ENCODE results near the gene GRIP1.

GRIP1 gene

GRCh38 chr12:66548338-66549049 is 130.4 kb downstream of the GRIP1 start:
- no peak for TF ChIP-seq ZBTB7A (IDR thresholded peaks at IDR 0.05; ENCODE audit: low read depth)

GRCh38 chr12:66541426-66541825 is 137.4 kb downstream of the GRIP1 start:
- no peak for TF ChIP-seq NFIC (IDR thresholded peaks at IDR 0.05)
- no peak for TF ChIP-seq MAX (IDR thresholded peaks at IDR 0.05)
- TF ChIP-seq TAF1 (IDR thresholded peaks at IDR 0.05; ENCODE audit: low read depth) = no peak
- no peak for TF ChIP-seq YY1 (IDR thresholded peaks at IDR 0.05; ENCODE audit: low read depth)
- no peak for TF ChIP-seq USF1 (IDR thresholded peaks at IDR 0.05)
- no peak for TF ChIP-seq EP300 (IDR thresholded peaks at IDR 0.05; ENCODE audit: borderline replicate concordance)
- TF ChIP-seq ZBTB7A (IDR thresholded peaks at IDR 0.05; ENCODE audit: low read depth) = no peak
- no peak for TF ChIP-seq TCF12 (IDR thresholded peaks at IDR 0.05; ENCODE audit: low read depth)
- TF ChIP-seq RAD21 (IDR thresholded peaks at IDR 0.05; ENCODE audit: low read depth) = no peak
- TF ChIP-seq EGR1 (IDR thresholded peaks at IDR 0.05) = no peak
- no peak for TF ChIP-seq REST (IDR thresholded peaks at IDR 0.05; ENCODE audit: low read depth)
- TF ChIP-seq FOXM1 (IDR thresholded peaks at IDR 0.05; ENCODE audit: borderline replicate concordance, low read depth) = no peak
- TF ChIP-seq CREB1 (IDR thresholded peaks at IDR 0.05; ENCODE audit: low read depth) = no peak
- TF ChIP-seq CEBPB (IDR thresholded peaks at IDR 0.05) = no peak
- TF ChIP-seq TEAD4 (IDR thresholded peaks at IDR 0.05) = no peak

- TF ChIP-seq USF1 (IDR thresholded peaks at IDR 0.05) (no peak), RAD21 (IDR thresholded peaks at IDR 0.05; ENCODE audit: low read depth) (no peak), EGR1 (IDR thresholded peaks at IDR 0.05) (no peak), EP300 (IDR thresholded peaks at IDR 0.05; ENCODE audit: borderline replicate concordance) (no peak), NFIC (IDR thresholded peaks at IDR 0.05) (no peak), CREB1 (IDR thresholded peaks at IDR 0.05; ENCODE audit: low read depth) (no peak), TAF1 (IDR thresholded peaks at IDR 0.05; ENCODE audit: low read depth) (no peak), TEAD4 (IDR thresholded peaks at IDR 0.05) (no peak), CEBPB (IDR thresholded peaks at IDR 0.05) (no peak), REST (IDR thresholded peaks at IDR 0.05; ENCODE audit: low read depth) (no peak), TCF12 (IDR thresholded peaks at IDR 0.05; ENCODE audit: low read depth) (no peak), YY1 (IDR thresholded peaks at IDR 0.05; ENCODE audit: low read depth) (no peak), MAX (IDR thresholded peaks at IDR 0.05) (no peak), FOXM1 (IDR thresholded peaks at IDR 0.05; ENCODE audit: borderline replicate concordance, low read depth) (no peak), ZBTB7A (IDR thresholded peaks at IDR 0.05; ENCODE audit: low read depth) (no peak)
Measured at GRCh38 chr12:66539431-66539830, 139.4 kb downstream of the GRIP1 start.

- TF ChIP-seq USF1 (IDR thresholded peaks at IDR 0.05) = no peak
- peak; percentile 72 for TF ChIP-seq TEAD4 (IDR thresholded peaks at IDR 0.05)
Measured at GRCh38 chr12:66538970-66539369, 139.9 kb downstream of the GRIP1 start.

GRCh38 chr12:66537876-66538275 is 141.0 kb downstream of the GRIP1 start:
- TF ChIP-seq YY1 (IDR thresholded peaks at IDR 0.05; ENCODE audit: low read depth) = no peak
- TF ChIP-seq CREB1 (IDR thresholded peaks at IDR 0.05; ENCODE audit: low read depth) = no peak
- TF ChIP-seq TEAD4 (IDR thresholded peaks at IDR 0.05) = no peak
- no peak for TF ChIP-seq MAX (IDR thresholded peaks at IDR 0.05)
- no peak for TF ChIP-seq CEBPB (IDR thresholded peaks at IDR 0.05)
- no peak for TF ChIP-seq ZBTB7A (IDR thresholded peaks at IDR 0.05; ENCODE audit: low read depth)
- no peak for TF ChIP-seq EP300 (IDR thresholded peaks at IDR 0.05; ENCODE audit: borderline replicate concordance)
- no peak for TF ChIP-seq TAF1 (IDR thresholded peaks at IDR 0.05; ENCODE audit: low read depth)
- TF ChIP-seq TCF12 (IDR thresholded peaks at IDR 0.05; ENCODE audit: low read depth) = no peak
- no peak for TF ChIP-seq RAD21 (IDR thresholded peaks at IDR 0.05; ENCODE audit: low read depth)
- no peak for TF ChIP-seq USF1 (IDR thresholded peaks at IDR 0.05)
- no peak for TF ChIP-seq FOXM1 (IDR thresholded peaks at IDR 0.05; ENCODE audit: borderline replicate concordance, low read depth)
- no peak for TF ChIP-seq EGR1 (IDR thresholded peaks at IDR 0.05)
- TF ChIP-seq REST (IDR thresholded peaks at IDR 0.05; ENCODE audit: low read depth) = no peak
- no peak for TF ChIP-seq NFIC (IDR thresholded peaks at IDR 0.05)
